NCI-H1048 (cell line): ENCODE measurements around the gene IL3RA.
"Not testable (repeated sequence)": the region's sequence is repeated elsewhere in the genome, so short reads cannot be mapped to it uniquely, and the experiment has no call there.

Source experiments
- DNase-seq: peaks from one replicate; lab custom pipeline; 2025; lab: John Stamatoyannopoulos, UW

IL3RA gene

DNA sequence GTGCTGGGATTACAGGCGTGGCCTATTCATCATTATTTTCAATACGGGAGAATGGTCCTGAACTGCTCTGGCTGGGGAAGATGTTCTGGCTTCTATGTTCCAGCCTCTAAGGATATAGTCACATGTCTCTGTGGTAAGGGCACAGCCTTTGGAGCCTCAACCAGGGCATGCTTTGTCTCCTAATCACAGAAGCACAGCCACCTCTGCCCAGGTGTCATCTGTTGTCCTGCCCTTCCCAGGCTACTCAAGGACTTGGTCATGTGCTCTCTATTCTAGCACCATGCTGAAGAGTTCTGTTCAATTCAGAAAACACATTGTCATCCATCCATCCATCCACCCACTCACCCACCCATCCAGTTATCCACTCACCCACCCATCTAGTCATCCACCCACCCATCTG is 86.6 kb downstream of the IL3RA start:
- no peak for DNase-seq

DNA sequence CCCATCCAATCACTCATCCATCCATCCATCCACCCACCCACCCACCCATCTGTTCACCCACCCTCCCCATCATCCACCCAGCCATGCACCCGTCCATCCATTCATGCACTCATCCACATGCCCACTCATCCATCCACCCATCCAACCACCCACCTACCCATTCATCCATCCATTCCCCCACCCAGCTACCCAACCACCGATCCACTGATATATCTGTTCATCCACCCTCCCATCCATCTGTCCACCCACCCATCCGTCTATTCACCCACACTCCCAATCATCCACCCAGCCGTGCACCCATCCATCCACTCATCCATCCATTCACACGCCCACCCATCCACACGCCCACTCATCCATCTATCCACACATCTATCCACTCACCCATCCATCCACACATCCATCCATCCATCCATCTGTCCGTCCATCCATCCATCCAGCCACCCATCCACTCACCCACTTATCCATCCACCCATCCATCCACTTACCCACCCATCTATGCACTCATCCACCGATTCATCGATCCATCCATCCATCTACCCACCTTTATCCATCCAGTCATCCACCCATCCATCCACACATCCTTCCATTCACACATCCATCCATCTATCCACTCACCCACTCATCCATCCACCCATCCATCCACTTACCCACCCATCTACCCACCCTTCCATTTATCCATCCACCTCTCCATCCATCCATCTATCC is 87.7 kb downstream of the IL3RA start:
- no peak for DNase-seq

DNA sequence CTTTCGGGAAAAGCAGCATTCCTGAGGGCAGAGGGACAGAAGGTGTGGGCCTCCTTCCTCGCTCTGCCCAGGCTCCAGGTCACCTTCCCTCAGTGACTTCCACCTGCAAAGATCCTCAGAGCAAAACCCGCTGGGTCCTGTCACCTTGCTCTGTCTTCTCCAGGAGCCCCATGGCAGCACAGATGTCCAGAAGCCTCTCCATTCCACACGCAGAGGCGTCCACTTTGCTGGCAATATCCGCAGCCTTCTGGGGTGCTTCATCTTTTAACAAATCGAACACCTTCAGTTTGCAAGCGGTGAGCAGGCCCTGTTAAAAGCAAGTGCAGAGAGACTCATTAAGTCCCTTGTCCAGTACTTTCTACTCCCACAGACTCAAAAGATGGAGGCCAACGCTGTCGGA is 88.8 kb downstream of the IL3RA start:
- DNase-seq, result no peak

DNA sequence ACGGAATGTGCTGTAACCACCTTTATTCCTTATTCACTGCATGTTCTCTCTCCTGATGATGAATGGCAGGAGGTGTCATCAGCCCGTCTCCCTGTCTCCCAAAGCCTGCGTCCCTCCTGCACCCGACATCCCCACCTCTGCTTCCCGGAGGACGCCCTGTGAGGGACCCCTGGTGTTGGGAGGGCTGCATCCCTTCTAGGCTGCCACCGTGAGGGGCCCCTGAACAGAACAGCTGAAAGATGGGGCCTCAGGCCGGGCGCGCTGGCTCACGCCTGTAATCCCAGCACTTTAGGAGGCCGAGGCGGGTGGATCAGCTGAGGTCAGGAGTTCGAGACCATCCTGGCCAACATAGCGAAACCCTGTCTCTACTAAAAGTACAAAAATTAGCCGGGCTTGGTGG is 89.7 kb downstream of the IL3RA start:
- DNase-seq, result not testable (repeated sequence)

DNA sequence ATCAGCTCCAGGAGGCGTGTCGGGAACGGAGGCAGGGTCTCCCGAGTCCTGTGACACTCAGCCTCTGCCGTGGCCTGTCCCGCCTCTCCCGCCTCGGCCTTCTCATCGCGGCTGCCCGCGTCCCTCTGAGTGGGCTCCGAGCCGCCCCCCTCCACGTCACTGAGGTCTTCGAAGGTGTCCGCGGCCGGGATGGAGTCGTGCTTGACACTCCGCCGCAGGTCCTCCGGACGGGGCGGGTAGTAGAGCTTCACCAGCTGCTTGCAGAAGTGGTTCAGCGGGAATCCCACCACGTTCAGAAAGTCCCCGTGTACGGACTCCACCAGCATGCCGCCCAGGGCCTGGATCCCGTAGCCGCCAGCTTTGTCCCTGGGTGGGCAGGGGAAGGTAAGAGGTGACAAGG is 91.2 kb downstream of the IL3RA start:
- DNase-seq, result no peak

DNA sequence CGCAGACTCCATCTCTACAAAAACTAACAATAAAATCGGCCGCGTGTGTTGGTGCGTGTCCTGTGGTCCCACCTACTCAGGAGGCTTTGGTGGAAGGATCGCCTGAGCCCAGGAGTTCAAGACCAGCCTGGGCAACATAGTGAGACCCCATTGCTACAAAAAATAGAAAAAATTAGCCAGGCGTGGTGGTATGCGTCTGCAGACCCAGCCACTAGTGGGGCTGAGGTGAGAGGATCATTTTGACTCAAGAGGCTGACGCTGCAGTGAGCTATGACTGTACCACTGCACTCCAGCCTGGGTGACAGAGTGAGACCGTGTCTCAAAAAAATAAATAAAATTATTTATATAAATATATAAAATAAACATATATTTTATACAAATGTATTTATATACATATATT is 93.9 kb downstream of the IL3RA start:
- no peak for DNase-seq
